Cardiac fibroblast (primary cell): ENCODE data around the gene SNX19.

Experiments
- DNase-seq, 2 donors: peaks; one replicate each; pipeline versions ENCODE4 v3.0.0 to v3.0.0-alpha.2; 2010; ENCODE audit warnings: low read depth in 2 of 2
- H3K4me3 ChIP-seq, 2 donors: replicated peaks in 1 of 2; 1 replicate in 1 of 2; 2 replicates in 1 of 2; pipeline ENCODE4 v1.5.1; 2011; ENCODE audit warnings: low read depth in 2 of 2, low read length in 2 of 2, mild to moderate bottlenecking in 2 of 2, moderate library complexity in 1 of 2
- CTCF ChIP-seq: IDR thresholded peaks from one replicate; pipeline ENCODE4 v1.5.1; 2011; ENCODE audit warnings: low read depth, mild to moderate bottlenecking, low read length, inconsistent platforms

SNX19 gene

GRCh38 chr11:130849215-130849568, 67.1 kb downstream of the SNX19 start:
- peak; percentile 68 to 88 for DNase-seq
- H3K4me3 ChIP-seq, result no peak overlapping the region
- TF ChIP-seq CTCF, result no peak

DNA sequence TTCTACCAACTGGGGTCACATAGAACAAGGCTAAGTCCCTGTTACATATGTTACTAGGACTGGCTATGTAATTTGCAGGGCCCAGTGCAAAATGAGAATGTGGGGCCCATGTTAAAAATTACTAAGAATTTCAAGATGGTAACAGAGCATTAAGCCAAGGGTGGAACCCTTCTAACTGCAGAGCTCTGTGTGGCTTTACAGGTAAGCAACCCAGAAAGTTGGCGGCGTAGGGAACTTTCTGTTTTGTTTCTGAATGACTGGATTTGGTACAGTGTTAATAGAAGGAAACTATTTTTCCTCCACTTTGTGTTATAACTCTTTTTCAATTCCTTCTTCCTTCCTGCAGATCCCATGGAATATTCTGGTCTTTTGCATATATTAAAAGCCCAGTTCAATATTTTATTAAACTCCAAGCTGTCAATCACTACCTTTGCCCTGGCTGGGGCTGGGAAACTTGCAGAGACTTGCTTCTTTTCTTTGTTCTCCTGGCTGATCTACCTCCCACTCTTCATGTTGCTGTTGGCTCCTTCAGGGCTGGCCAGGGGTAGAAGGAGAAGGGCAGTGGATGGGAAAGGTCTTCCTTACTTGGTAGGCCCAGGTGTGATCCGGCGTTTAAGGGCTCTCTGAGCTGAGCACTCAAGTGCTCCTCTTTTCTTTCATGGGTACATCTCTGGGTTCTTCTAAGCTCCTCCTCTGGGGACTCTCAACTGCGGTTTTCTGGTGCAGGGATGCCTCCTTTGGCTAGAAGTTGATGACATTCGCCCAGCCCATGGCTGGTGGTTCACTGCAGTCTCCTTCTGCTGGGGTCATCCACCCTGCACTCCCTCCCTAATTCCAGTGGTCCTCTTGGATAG, 67.7 kb downstream of the SNX19 start:
- no peak for DNase-seq
- TF ChIP-seq CTCF, result no peak
- no peak overlapping the region for H3K4me3 ChIP-seq

- peak overlapping the region in 1 of 2 donors; percentile 9 for H3K4me3 ChIP-seq
- DNase-seq, result peak; percentile 55 to 96
- no peak for TF ChIP-seq CTCF
Observed at GRCh38 chr11:130847517-130847916, 68.8 kb downstream of the SNX19 start.

GRCh38 chr11:130846606-130847005, 69.7 kb downstream of the SNX19 start:
- no peak for TF ChIP-seq CTCF
- DNase-seq, result peak in 1 of 2 donors; percentile 70

GRCh38 chr11:130842001-130842400, 74.3 kb downstream of the SNX19 start:
- DNase-seq, result peak in 1 of 2 donors; percentile 32
- H3K4me3 ChIP-seq, result no peak overlapping the region
- TF ChIP-seq CTCF, result no peak

More at GRCh38 chr11:130846606-130847005, 69.7 kb downstream of the SNX19 start:
- no peak overlapping the region for H3K4me3 ChIP-seq

DNA sequence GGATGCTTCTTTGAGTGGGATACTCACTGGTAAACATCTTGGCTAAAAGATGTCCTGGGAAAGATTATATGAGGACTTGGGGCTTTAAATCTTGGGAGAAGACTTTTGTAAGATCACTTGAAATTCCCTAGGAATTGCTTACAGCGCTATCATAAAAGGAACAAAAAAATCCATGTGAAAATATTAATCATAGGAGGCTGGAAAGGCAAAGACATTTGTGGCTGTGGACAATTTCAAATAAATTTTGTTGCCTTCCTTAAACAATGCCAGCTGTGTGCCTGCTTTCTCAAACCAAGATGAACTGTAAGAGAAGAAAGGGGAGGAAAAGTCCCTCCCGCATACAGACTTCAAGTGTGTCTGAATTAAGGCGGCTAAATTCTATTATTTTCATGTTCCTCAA, 75.6 kb downstream of the SNX19 start:
- no peak for DNase-seq
- no peak for TF ChIP-seq CTCF
- H3K4me3 ChIP-seq, result no peak overlapping the region
